Activated T-cell treated with anti-CD3 and anti-CD28 coated beads for 4 hours (primary cell): ENCODE measurements around the gene KRT27.
"Not testable (repeated sequence)": the region's sequence is repeated elsewhere in the genome, so short reads cannot be mapped to it uniquely, and the experiment has no call there.

Experiments used
- DNase-seq: peaks from one replicate; pipeline ENCODE4 v3.0.0-alpha.2; 2020

KRT27 gene, protein sequence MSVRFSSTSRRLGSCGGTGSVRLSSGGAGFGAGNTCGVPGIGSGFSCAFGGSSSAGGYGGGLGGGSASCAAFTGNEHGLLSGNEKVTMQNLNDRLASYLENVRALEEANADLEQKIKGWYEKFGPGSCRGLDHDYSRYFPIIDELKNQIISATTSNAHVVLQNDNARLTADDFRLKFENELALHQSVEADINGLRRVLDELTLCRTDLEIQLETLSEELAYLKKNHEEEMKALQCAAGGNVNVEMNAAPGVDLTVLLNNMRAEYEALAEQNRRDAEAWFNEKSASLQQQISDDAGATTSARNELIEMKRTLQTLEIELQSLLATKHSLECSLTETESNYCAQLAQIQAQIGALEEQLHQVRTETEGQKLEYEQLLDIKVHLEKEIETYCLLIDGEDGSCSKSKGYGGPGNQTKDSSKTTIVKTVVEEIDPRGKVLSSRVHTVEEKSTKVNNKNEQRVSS

DNA sequence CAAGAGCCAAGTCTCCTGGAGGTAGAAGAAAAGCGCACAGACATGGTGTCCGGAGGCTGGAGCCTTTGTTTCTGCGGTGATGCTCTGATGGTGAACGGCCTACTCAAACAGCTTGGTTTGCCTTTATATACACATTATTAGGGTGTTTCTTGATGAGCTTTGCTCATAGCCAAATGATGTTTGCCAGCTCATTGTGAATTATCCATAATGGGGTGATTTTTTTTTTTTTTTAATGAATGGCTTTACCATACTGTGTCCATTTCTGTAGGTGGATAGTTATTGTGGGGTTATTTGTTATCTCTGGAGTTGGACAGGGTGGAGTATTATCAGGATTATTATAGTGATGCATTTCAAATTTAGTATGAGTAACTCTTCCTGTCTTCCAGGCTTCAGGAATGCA lies at the start of gene KRT27:
Gene KRT27, minus strand, starts transcription at position 101 of the 400 bp plus-strand sequence. Its CDS starts 57 bp downstream, at position 44.
- no peak for DNase-seq

DNA sequence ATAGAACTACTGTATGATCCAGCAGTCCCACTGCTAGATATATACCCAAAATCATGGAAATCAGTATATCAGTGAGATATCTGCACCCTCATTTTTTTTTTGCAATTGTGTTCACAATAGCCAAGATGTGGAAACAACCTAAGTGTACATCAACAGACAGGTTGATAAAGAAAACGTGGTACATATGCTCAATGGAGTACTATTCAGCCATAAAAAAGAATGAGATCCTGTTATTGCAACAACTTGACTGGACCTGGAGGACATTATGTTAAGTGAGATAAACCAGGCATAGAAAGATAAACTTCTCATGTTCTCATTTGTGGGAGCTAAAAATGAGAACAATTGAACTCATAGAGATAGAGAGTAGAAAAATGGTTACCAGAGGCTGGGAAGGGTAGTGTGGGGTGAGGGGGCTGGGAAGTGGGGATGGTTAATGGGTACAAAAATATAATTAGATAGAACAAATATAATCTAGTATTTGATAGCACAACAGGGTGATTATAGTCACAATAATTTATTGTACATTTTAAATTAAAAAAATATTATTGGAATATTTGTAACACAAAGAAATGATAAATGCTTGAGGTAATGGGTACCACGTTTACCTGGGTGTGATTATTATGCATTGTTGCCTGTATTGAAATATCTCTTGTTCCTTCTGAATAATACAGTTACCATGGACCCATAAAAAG lies 47.9 kb upstream of the KRT27 start:
- DNase-seq = no peak

DNA sequence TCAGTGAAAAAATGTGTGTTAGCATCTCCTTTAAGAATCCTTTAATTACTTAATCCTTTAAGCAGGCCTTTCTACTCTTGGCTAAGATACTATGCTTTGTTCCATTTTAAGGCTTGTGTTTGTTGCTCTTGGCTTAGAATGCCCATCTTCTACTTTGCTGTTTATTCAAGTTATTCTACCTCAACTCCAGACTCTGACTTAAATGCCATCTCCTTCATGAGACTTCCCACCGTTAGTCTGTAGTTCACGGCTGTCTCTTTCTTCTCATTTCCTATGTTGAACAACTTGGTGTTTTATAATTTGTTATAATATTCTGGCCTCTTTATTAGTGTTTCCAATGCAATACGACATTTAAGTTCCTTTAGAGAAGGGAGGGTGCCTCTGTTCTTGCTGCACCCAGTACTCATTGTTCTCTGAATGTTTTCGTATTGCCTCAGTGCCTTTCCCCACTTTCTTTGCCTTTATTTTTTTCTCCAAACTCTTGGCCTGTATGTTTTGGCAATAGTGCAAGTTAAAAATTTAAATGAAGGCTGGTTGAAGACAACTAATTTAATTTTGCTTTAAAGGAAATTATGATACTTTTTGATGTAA lies 46.2 kb upstream of the KRT27 start:
- no peak for DNase-seq

DNA sequence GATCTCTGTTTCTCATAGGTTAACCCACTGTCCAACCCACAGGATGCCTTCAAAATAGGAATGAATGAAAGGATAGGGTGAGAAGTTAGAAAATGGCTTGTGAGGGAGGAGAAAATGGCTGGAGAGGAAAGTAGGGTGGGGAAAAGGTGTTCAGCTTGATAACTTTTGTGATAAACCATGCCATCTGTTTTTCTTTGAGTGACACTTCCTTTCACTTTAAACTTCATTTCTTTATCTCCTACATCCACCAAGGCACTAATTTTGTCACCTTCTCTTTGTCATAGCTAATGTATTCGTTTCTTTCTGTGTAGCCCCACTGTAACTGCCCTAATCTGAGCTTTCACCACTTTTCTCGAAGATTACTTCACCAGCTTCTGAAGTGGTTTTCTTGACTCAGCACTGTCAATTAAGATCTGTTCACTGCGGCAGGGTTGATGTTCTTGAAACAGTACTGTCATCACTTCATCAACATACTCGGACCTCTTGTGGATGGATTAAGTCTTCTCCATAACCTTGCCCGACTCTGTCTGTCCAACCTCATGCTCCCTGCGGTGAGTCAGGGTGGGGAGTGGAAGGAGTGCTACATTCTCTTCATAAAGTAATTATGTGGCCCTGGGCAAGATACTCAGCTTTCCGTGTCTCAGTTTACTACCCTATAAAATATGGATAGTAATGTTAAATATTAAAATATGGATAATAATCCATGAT lies 45.5 kb upstream of the KRT27 start:
- no peak for DNase-seq

DNA sequence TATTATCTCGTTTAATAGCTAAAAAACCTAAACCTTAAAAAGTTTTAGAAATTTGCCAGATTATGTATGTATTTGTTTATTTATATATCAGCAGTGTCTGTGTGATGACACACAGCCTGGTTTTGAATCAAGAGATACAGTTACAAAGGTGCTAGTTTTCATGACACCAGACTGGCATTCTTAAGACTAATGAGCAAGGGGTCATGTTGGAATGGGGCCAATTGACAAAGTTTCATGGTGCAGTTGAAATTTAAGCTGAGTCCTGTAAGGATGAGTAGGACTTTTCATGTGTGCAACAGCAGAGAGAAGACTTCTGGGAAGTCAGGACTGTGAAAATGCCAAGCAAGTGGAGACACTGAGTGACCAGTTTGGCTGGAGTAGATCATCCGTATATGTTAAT lies 43.2 kb upstream of the KRT27 start:
- no peak for DNase-seq

GRCh38 chr17:40824015-40824832 lies 41.9 kb upstream of the KRT27 start:
- DNase-seq = no peak

DNA sequence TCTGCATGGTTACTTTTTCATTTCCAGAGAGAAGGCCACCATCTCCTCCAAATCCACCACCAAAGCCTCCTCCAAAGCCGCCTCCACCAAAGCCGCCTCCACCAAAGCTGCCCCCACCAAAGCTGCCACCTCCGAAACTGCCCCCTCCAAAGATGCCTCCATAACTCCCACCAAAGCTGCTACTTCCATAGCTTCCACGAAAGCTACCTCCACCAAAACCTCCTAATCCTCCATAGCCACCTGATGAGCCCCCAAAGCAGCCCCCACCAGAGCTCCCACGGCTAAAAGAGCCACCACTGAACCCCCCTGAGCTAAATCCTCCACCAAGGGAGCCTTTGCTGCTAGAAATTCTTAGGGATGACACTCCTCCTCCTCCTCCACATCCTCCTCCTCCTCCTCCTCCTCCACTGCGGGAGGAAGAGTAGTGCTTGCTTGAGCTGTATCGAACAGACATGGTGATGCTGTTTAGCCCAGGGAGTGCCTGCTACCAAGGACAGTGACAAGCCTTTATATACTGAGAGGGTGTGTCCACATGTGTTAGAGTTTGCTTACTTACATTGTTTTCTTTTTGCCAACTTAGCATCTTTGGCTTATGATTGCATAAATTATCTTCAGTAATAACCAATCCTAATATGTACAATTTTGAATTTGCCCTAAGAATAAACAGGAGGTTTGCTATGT lies 39.9 kb upstream of the KRT27 start, which contains the start of gene KRT10:
Gene KRT10, minus strand, starts transcription at position 483 of the 681 bp plus-strand sequence. Its CDS starts 29 bp downstream, at position 454.
- DNase-seq = no peak

GRCh38 chr17:40821536-40821935 lies 39.2 kb upstream of the KRT27 start:
- no peak for DNase-seq

DNA sequence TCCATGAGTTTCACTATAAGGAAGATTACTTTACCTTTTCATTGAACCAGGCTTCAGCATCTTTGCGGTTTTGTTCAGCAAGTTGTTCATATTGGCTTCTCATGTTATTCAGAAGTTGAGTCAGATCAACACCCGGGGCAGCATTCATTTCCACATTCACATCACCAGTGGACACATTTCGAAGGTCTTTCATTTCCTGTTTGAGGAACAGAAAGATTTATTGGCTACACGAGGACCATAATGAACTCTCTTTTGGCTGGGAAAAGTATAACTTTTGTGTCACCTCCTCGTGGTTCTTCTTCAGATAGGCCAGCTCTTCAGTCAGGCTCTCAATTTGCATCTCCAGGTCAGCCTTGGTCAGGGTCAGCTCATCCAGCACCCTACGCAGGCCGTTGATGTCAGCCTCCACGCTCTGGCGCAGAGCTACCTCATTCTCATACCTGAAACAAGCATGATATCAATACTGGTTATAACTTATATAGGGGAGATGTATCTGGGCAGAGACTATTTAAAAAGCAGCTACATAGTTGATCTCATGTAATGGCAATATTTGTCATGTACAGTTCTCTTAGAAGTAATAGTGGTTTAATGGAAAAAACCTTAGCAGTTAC lies 38.0 kb upstream of the KRT27 start:
- no peak for DNase-seq

- DNase-seq = no peak
Observed at GRCh38 chr17:40819528-40820125, 37.3 kb upstream of the KRT27 start.

DNA sequence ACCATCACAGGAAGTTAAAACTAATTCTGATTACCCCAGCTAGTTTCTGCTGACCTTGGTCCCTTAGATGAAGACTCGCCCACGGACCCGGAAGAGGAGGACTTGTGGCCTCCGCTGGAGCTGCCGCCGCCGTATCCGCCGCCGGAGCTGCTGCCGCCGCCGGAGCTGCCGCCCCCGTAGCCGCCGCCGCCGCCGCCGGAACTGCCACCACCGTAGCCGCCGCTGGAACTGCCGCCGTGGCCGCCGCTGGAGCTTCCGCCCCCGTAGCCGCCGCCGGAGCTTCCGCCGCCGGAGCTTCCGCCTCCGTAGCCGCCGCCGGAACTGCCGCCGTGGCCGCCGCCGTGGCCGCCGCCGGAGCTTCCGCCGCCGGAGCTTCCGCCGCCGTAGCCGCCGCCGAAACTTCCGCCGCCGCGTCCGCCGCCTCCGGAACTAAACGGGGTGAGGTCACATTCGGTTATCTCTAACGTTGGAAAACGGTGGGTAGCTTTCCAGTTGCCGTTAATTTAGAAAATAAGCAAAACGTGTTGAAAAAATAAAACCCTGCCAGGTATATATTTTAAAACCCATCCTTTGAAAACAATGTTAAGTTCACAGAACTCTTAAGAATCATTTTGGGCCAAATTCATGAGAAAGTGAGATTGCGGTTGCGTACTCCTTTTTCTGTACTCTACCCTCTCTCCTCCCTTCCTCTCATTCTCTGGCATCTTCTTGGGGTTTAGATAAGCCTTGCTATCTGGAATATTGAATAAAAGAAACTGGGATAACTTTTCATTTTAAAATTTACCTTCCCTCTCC lies 36.6 kb upstream of the KRT27 start:
- peak; percentile 74 for DNase-seq

DNA sequence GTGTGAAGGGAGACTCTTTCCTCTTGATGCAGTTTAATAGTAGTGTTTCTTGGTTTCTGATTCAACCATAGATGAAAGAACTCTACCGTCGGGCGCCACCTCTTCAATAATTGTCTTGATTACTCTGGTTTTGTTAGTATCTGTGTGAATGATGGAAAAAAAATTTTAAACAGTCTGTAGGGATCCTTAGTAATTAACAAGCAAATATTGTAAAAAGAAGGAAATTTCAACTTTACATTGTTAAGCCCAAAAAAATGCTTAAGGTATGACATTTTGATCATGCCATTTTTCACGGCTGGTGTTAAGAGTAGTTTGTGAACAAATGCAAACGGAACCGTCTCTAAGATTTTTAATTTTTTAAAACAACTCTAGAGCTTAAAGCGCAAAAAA lies 36.0 kb upstream of the KRT27 start:
- no peak for DNase-seq

DNA sequence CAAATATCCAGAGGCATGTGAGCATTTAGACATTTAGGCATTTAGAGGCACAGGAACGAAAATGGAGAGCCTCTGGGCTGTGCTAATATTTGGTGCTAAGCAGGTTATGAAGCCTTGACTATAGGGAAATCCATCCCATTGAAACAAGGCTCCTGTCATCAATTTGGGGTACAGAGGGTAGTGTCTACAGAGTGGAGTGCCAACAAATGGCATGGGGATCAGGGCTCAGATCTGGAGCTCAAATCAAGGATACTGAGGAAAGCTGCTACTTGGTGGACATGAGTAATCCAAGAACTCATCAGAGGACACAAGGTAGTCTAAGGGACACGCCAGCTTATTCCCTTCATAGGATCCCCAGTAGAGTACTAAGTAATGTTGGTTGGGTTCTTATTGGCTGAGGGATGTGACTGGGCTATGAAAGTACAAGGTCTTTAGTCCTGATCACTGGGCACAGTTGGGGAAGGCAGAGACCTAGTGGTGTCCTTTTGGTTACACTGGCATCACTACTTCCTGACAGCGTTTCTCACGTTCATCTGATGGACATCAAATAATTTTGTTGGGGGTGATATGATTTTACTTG lies 34.8 kb upstream of the KRT27 start:
- DNase-seq = no peak

DNA sequence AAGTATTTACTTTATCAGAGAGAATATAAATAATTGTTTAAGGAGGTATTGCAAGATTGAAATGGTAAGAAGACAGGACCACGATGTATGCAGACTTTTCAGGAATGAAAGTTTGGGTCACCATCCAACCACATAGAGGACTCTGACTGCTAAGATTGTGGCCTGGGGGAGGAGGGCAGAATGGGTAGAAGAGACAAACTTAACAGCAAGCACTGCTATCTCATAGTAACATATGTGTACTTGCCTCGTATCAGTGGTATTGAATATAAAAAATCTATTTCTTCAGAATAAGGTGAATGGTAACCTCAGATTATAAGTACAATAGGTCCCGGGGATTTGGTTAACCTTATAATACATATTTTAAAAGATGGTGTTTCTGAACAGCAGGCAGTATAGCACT lies 34.2 kb upstream of the KRT27 start:
- no peak for DNase-seq

DNA sequence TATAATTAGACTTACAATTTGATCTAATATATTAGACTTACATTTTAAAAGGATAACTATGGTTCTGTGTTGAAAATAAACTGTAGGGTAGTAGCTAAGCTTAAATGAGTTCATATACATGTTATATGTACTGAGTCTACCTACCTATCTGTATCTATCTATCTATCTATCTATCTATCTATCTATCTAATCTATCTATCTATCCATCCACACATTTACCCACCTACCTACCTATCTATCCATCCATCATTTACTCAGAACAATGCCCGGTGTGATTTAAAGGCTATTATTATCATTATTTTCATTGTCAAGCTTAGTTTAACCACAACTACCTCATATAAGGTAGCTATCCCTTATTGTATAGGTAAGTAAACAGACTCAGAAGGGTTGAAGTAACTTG lies 33.0 kb upstream of the KRT27 start:
- DNase-seq = no peak

DNA sequence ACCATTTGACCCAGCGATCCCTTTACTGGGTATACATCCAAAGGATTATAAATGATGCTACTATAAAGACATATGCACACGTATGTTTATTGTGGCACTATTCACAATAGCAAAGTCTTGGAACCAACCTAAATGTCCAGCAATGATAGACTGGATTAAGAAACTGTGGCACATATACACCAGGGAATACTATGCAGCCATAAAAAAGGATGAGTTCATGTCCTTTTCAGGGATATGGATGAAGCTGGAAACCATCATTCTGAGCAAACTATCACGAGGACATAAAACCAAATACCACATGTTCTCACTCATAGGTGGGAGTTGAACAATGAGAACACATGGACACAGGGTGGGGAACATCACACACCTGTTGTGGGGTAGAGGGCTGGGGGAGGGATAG lies 32.3 kb upstream of the KRT27 start:
- DNase-seq = not testable (repeated sequence)

DNA sequence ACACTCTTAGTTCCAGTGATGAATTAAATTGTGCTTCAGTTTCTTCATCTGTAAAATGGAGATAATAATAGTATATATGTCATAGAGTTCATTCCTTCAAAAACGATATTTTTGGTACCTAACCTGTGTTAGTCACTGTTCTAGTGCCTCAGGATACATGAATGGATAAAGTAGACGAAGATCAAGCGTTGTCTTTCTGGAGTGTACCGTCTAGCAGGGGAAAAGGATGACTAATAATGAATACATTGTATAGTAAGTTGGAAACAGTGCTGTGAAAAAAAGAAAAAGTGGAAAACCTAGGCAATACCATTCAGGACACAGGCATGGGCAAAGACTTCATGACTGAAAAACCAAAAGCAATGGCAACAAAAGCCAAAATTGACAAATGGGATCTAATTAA lies 31.5 kb upstream of the KRT27 start:
- DNase-seq = no peak

DNA sequence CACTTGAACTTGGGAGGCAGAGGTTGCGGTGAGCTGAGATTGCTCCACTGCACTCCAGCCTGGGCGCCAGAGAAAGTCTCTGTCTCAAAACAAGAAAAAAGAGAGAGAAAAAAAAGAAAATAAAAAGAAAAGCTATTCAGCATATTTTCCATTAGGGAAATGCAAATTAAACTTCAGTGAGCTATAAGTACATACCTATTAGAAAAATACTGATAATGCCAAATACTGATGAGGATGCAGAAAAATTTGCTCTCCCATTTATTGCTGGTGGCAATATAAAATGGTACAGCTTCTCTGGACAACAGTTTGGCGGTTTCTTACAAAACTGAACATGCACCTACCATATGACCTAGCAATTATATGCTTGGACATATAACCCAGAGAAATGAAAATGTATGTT lies 30.3 kb upstream of the KRT27 start:
- DNase-seq = no peak

GRCh38 chr17:40810494-40810893 lies 28.1 kb upstream of the KRT27 start:
- DNase-seq = no peak
